ENCODE data around the gene GNA12.

Gene GNA12

GRCh38 chr7:2792235-2792634 lies 51.9 kb downstream of the GNA12 start:
- TF ChIP-seq CTCF (IDR thresholded peaks at IDR 0.05; ENCODE audit: insufficient read depth, low read length, missing control alignments), result no peak
- ChIA-PET CTCF (no interaction called here), POLR2A (no interaction called here)
- H3K4me3 ChIP-seq (ENCODE audit: low read depth, low read length), result no peak overlapping the region
- no peak for DNase-seq (ENCODE audit: low read depth, low spot score)

DNA sequence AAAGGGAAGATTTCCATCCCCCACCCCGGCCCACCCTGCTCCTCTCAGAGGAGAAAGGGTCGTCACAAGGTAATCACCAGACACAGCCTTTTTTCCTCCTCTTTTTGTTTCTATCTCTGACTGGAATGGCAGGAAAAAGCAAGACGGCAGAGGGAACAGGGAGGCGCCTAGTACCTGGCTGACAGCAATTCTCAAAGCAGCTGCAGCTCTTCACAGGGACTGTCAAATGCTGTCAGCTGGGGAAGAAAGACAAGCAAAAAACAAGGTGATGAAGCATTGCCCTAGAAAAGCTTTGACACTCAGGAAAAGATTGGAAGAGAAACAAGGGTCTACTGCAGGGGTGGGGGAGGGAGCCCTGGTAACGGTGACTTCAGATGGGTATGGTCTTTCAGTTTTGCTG lies 52.7 kb downstream of the GNA12 start:
- H3K4me3 ChIP-seq (ENCODE audit: low read depth, low read length), result no peak overlapping the region
- ChIA-PET POLR2A (no interaction called here), CTCF (interaction anchor here (1.3 kb wide), 1 partner anchor 23 kb away, joined by 4 read pairs; no protein-coding TSS in a partner anchor)
- no peak for TF ChIP-seq CTCF (IDR thresholded peaks at IDR 0.05; ENCODE audit: insufficient read depth, low read length, missing control alignments)
- no peak for DNase-seq (ENCODE audit: low read depth, low spot score)

GRCh38 chr7:2787251-2787951 lies 56.7 kb downstream of the GNA12 start:
- no peak for TF ChIP-seq CTCF (IDR thresholded peaks at IDR 0.05; ENCODE audit: insufficient read depth, low read length, missing control alignments)
- no peak for DNase-seq (ENCODE audit: low read depth, low spot score)
- CTCF ChIA-PET, result interaction anchor here (2.3 kb wide), 1 partner anchor 10 kb away, joined by 6 read pairs; no protein-coding TSS in a partner anchor
- no peak overlapping the region for H3K4me3 ChIP-seq (ENCODE audit: low read depth, low read length)
- POLR2A ChIA-PET, result no interaction called here

- TF ChIP-seq CTCF (IDR thresholded peaks at IDR 0.05; ENCODE audit: insufficient read depth, low read length, missing control alignments), result no peak
- no peak overlapping the region for H3K4me3 ChIP-seq (ENCODE audit: low read depth, low read length)
- no peak for DNase-seq (ENCODE audit: low read depth, low spot score)
- POLR2A ChIA-PET, result no interaction called here
- CTCF ChIA-PET, result interaction anchor here (2.3 kb wide), 1 partner anchor 9 kb away, joined by 6 read pairs; no protein-coding TSS in a partner anchor
These were observed 57.4 kb downstream of the GNA12 start for GRCh38 chr7:2786607-2787116.

DNA sequence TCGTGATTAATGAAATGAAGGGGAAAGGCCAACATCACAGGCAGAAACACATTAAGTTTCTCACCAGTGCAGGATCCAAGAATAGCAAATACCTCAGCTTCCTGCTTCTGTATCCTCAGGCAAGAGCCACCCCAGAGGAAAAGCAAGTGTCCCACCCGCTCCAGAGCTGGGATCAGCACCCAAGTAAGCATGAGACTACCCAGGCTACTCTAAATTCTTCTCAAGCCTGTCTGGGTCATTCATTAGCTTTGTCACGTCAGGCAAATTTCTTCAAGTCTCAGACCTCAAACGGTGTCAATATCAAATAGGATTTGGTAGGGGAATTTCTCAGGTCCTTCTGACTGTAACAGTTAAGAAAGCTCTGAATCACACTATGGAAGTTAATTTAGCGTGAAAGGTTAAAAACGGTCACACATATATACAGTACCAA lies 59.0 kb downstream of the GNA12 start:
- ChIA-PET CTCF (interaction anchor here (1.4 kb wide), 1 partner anchor 75 kb away, joined by 5 read pairs; no protein-coding TSS in a partner anchor), POLR2A (interaction anchor here (0.5 to 0.8 kb wide), 2 partner anchors 36 to 79 kb away, joined by 3 to 4 read pairs; no protein-coding TSS in a partner anchor)
- no peak for TF ChIP-seq CTCF (IDR thresholded peaks at IDR 0.05; ENCODE audit: insufficient read depth, low read length, missing control alignments)
- no peak overlapping the region for H3K4me3 ChIP-seq (ENCODE audit: low read depth, low read length)
- no peak for DNase-seq (ENCODE audit: low read depth, low spot score)

DNA sequence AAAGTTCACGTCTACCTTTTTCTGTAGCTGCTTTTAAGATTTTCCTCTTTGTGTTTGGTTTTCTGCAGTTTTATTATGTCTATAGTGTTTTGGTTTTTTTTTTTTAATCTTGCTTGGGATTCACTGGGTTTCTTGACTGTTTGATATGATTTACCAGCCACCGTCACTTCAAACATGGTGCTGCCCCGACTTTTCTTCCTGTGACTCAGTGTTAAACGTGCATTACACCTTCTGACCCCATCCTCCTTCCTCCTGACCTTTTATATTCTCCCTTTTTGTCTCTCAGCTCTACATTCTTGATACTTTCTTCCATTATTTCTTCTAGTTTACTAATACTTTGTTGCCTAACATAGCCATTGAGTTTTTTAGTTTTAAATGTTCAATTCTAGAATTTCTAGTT lies 61.5 kb downstream of the GNA12 start:
- no peak for DNase-seq (ENCODE audit: low read depth, low spot score)
- POLR2A ChIA-PET, result no interaction called here
- no peak for TF ChIP-seq CTCF (IDR thresholded peaks at IDR 0.05; ENCODE audit: insufficient read depth, low read length, missing control alignments)
- CTCF ChIA-PET, result no interaction called here
- no peak overlapping the region for H3K4me3 ChIP-seq (ENCODE audit: low read depth, low read length)
